GM12875 (cell line): Measurements from ENCODE around the gene SPIN4.
A peak's percentile ranks its signal among the peaks of the same experiment; 100 is the strongest.

ENCODE experiments used
- H3K4me3 ChIP-seq: one replicate; pipeline ENCODE4 v1.5.1; 2011; ENCODE audit warnings: low read depth, low read length, control low read depth
- CTCF ChIP-seq: IDR thresholded peaks from 2 replicates; pipeline ENCODE4 v1.5.1; 2011; ENCODE audit warnings: low read depth, mild to moderate bottlenecking, control low read depth, inconsistent platforms, low read length, moderate library complexity, borderline replicate concordance; ENCODE audit not compliant: insufficient read depth

The SPIN4 gene

GRCh38 chrX:63361494-63361893 lies 10.4 kb upstream of the SPIN4 start:
- no peak for TF ChIP-seq CTCF
- H3K4me3 ChIP-seq, result no peak overlapping the region

GRCh38 chrX:63354484-63354883 lies 3.4 kb upstream of the SPIN4 start:
- no peak for TF ChIP-seq CTCF

GRCh38 chrX:63350465-63350877 lies 661 bp downstream of the SPIN4 start:
- no peak for TF ChIP-seq CTCF
- peak overlapping the region; percentile 66 for H3K4me3 ChIP-seq

More at GRCh38 chrX:63354484-63354883, 3.4 kb upstream of the SPIN4 start:
- no peak overlapping the region for H3K4me3 ChIP-seq

GRCh38 chrX:63349307-63349706 lies 1.8 kb downstream of the SPIN4 start:
- H3K4me3 ChIP-seq, result no peak overlapping the region
- no peak for TF ChIP-seq CTCF

GRCh38 chrX:63330681-63331080 lies 20.5 kb downstream of the SPIN4 start:
- no peak for TF ChIP-seq CTCF
- no peak overlapping the region for H3K4me3 ChIP-seq

- H3K4me3 ChIP-seq, result no peak overlapping the region
- TF ChIP-seq CTCF, result no peak
Observed at GRCh38 chrX:63327788-63328187, 23.3 kb downstream of the SPIN4 start.

- no peak overlapping the region for H3K4me3 ChIP-seq
- no peak for TF ChIP-seq CTCF
Observed at GRCh38 chrX:63299596-63299995, 51.5 kb downstream of the SPIN4 start.
